K562 (cell line): ENCODE results near the gene SRRM5. TPM values are rescaled to one million over a fixed set of nuclear protein-coding genes. Genes with fewer than 3 reads are reported as not detected.

Experiments used
- ATF3 ChIP-seq, 2 experiments: fragments of 450-650 bp in 1 of 2; sonication (generic) in 1 of 2; formaldehyde crosslinking in 1 of 2; IDR thresholded peaks in 1 of 2; conservative IDR thresholded peaks in 1 of 2; 2 replicates each; pipeline versions ENCODE4 v1.6.1 to v1.8.1; 2016 to 2023; ENCODE audit warnings: mild to moderate bottlenecking in 2 of 2, moderate library complexity in 2 of 2, inconsistent platforms in 1 of 2, missing genetic modification reagents in 1 of 2
- CC2D1A ChIP-seq: fragments of 450-650 bp; IDR thresholded peaks from 2 replicates; pipeline ENCODE4 v1.6.1; 2017; ENCODE audit warnings: mild to moderate bottlenecking
- CXXC5 ChIP-seq: fragments of 250-450 bp; sonication (Bioruptor Pico); IDR thresholded peaks from 2 replicates; pipeline ENCODE4 v1.8.0; 2022; ENCODE audit warnings: inconsistent platforms, mild to moderate bottlenecking, moderate library complexity
- EZH2 ChIP-seq: IDR thresholded peaks from 2 replicates; pipeline ENCODE4 v1.6.1; 2012; ENCODE audit warnings: low read depth, mild to moderate bottlenecking, inconsistent platforms, low read length, borderline replicate concordance
- FOS ChIP-seq: IDR thresholded peaks from 3 replicates; pipeline ENCODE4 v1.6.1; 2011; ENCODE audit not compliant: insufficient read length; ENCODE audit errors: extremely low read depth
- HES1 ChIP-seq: fragments of 450-650 bp; IDR thresholded peaks from 2 replicates; pipeline ENCODE4 v1.6.1; 2016; ENCODE audit warnings: low read depth, mild to moderate bottlenecking, moderate library complexity
- HEY1 ChIP-seq: fragments of 250-450 bp; sonication (Bioruptor Pico); IDR thresholded peaks from 2 replicates; pipeline ENCODE4 v1.5.0; 2020; ENCODE audit warnings: mild to moderate bottlenecking, moderate library complexity, borderline replicate concordance
- MXI1 ChIP-seq: IDR thresholded peaks from 2 replicates; pipeline ENCODE4 v1.6.1; 2011; ENCODE audit warnings: low read depth, mild to moderate bottlenecking, improper control_type of control experiment, low read length
- PATZ1 ChIP-seq: fragments of 250-450 bp; sonication (Bioruptor Pico); IDR thresholded peaks from 2 replicates; pipeline ENCODE4 v1.5.0; 2020; ENCODE audit warnings: mild to moderate bottlenecking, borderline replicate concordance
- PCBP1 ChIP-seq: fragments of 200-400 bp; formaldehyde crosslinking; IDR thresholded peaks from 2 replicates; pipeline ENCODE4 v1.6.1; 2018; ENCODE audit warnings: mild to moderate bottlenecking, low read depth, low read length; ENCODE audit not compliant: poor library complexity, severe bottlenecking
- PHB2 ChIP-seq: fragments of 450-650 bp; IDR thresholded peaks from 2 replicates; pipeline ENCODE4 v1.6.1; 2017; ENCODE audit warnings: low read depth
- PRMT5 ChIP-seq: sonication (generic); formaldehyde crosslinking; IDR thresholded peaks from 2 replicates; pipeline ENCODE4 v1.5.0; 2020; ENCODE audit warnings: missing genetic modification reagents
- PTRF ChIP-seq: fragments of 450-650 bp; IDR thresholded peaks from 2 replicates; pipeline ENCODE4 v1.6.1; 2016; ENCODE audit warnings: mild to moderate bottlenecking, missing genetic modification characterization, missing compliant biosample characterization
- RCOR1 ChIP-seq, 2 experiments: IDR thresholded peaks; 2 replicates each; pipeline ENCODE4 v1.6.1; 2012; ENCODE audit warnings: low read depth in 2 of 2, low read length in 2 of 2, borderline replicate concordance in 1 of 2, improper control_type of control experiment in 1 of 2
- TFAP4 ChIP-seq: sonication (generic); formaldehyde crosslinking; IDR thresholded peaks from 2 replicates; pipeline ENCODE4 v1.8.0; 2022; ENCODE audit warnings: missing genetic modification reagents, mild to moderate bottlenecking, moderate library complexity, borderline replicate concordance
- TRIM25 ChIP-seq: fragments of 450-650 bp; IDR thresholded peaks from 2 replicates; pipeline ENCODE4 v1.7.0; 2016; ENCODE audit warnings: borderline replicate concordance
- ZBTB2 ChIP-seq: fragments of 450-650 bp; IDR thresholded peaks from 2 replicates; pipeline ENCODE4 v1.6.1; 2016; ENCODE audit warnings: antibody characterized with exemption
- ZNF717 ChIP-seq: fragments of 250-450 bp; sonication (Bioruptor Pico); IDR thresholded peaks from 2 replicates; pipeline ENCODE4 v1.5.0; 2021
- polyA plus RNA-seq, 8 experiments: library from polyadenylated mRNA; depleted of rRNA in 4 of 8; stranded (reverse) in 5 of 8; unstranded in 3 of 8; fragments of >200 nt; fragmentation: Nextera tagmentation in 2 of 8; fragmentation: Illumina TruSeq in 1 of 8; extraction: Ambion mirVana in 2 of 8; extraction: Trizol in 1 of 8; gene quantifications; 2 replicates each; pipeline versions ENCODE4 v1.2.1 to v1.2.3, GENCODE V29; 2011 to 2014; ENCODE audit warnings: inconsistent platforms in 1 of 8, missing spikeins in 1 of 8
- total RNA-seq, 7 experiments: library from RNA; depleted of rRNA in 6 of 7; stranded (reverse); fragments of >200 nt in 6 of 7; fragmentation: Illumina TruSeq in 2 of 7; extraction: Trizol in 2 of 7; gene quantifications; 2 replicates each; pipeline versions ENCODE4 v1.2.1 to v1.2.3, GENCODE V29; 2011 to 2021; ENCODE audit warnings: low replicate concordance in 1 of 7

The SRRM5 gene
- total and polyA plus RNA-seq, 9 of the 15 experiments (the other 6 are each of a cell fraction or from before 2014, with no cell fraction given) = 0.09 to 0.45 (median 0.18) TPM; not detected in 2

GRCh38 chr19:43620061-43621001 lies 8.4 kb downstream of the SRRM5 start (continued):
- TF ChIP-seq TRIM25 = no peak
- peak; percentile 85; the same call in 1 of the 2 replicates for TF ChIP-seq ZBTB2
- TF ChIP-seq PATZ1 = no peak
- TF ChIP-seq CXXC5 (CRISPR knock-in tag) = peak; percentile 33; the same call in 1 of the 2 replicates
- peak; percentile 33; the same call in 1 of the 2 replicates for TF ChIP-seq CC2D1A
- TF ChIP-seq HEY1 = no peak
- no peak for TF ChIP-seq EZH2
- TF ChIP-seq ATF3 (IDR thresholded peaks at IDR 0.05) = no peak
- TF ChIP-seq ATF3 (CRISPR knock-in tag; conservative IDR thresholded peaks at IDR 0.05) = no peak
- TF ChIP-seq MXI1 = no peak
- peak; percentile 38; the same call in 1 of the 2 replicates for TF ChIP-seq PHB2
- no peak for TF ChIP-seq PCBP1
- TF ChIP-seq ZNF717 = no peak
- TF ChIP-seq PTRF (tag) = no peak
- TF ChIP-seq TFAP4 (CRISPR knock-in tag) = peak; percentile 22; the same call in 1 of the 2 replicates
- no peak for TF ChIP-seq FOS
- peak in 1 of 2 experiments; percentile 35; a peak in 1 of 4 replicates for TF ChIP-seq RCOR1 (IDR thresholded peaks at IDR 0.05; ENCODE audit: borderline replicate concordance in 1 of 2, low read depth in 2 of 2, low read length in 2 of 2)
- TF ChIP-seq HES1 = no peak
- TF ChIP-seq PRMT5 (CRISPR knock-in tag) = no peak
